AG09319 (cell line): ENCODE data around the gene MMP20.
A peak's percentile ranks its signal among the peaks of the same experiment; 100 is the strongest.

ENCODE experiments used
- DNase-seq: peaks from one replicate; pipeline ENCODE4 v3.0.0-alpha.2; 2010; ENCODE audit warnings: low read depth; ENCODE audit errors: extremely low read depth
- CTCF ChIP-seq: IDR thresholded peaks from 2 replicates; pipeline ENCODE4 v1.5.1; 2011; ENCODE audit warnings: low read depth, mild to moderate bottlenecking, inconsistent platforms, low read length, moderate library complexity

Gene MMP20

GRCh38 chr11:102625177-102625576 is at the start of gene MMP20:
TSS of gene MMP20 (minus strand) at chr11:102625332. CDS start at chr11:102625319, 13 bp downstream.
- no peak for TF ChIP-seq CTCF
- DNase-seq = no peak

GRCh38 chr11:102669664-102670063 is 44.5 kb upstream of the MMP20 start:
- no peak for TF ChIP-seq CTCF

GRCh38 chr11:102666331-102666957 is 41.3 kb upstream of the MMP20 start:
- peak; percentile 12 for DNase-seq
- TF ChIP-seq CTCF = peak; percentile 84

More at GRCh38 chr11:102669664-102670063, 44.5 kb upstream of the MMP20 start:
- no peak for DNase-seq

- peak; percentile 20 for TF ChIP-seq CTCF
- DNase-seq = no peak
Observed at GRCh38 chr11:102664001-102664752, 39.0 kb upstream of the MMP20 start.

- DNase-seq = no peak
- TF ChIP-seq CTCF = no peak
Observed at GRCh38 chr11:102662607-102663006, 37.5 kb upstream of the MMP20 start.

- no peak for TF ChIP-seq CTCF
- DNase-seq = no peak
Observed at GRCh38 chr11:102661040-102661439, 35.9 kb upstream of the MMP20 start.

GRCh38 chr11:102656528-102656927 is 31.4 kb upstream of the MMP20 start:
- no peak for DNase-seq
- TF ChIP-seq CTCF = no peak
